Panc1 (cell line): ENCODE data around the gene ABCC10. TPM values are rescaled to one million over a fixed set of nuclear protein-coding genes. Genes with fewer than 3 reads are reported as not detected.

Source experiments
- ATAC-seq: fragments of 200-7000 bp; cut with Tn5 transposase; 2 replicates; pipeline ENCODE4 v1.9.1; 2020; ENCODE audit warnings: mild to moderate bottlenecking, moderate library complexity
- BruUV-seq: library from RNA; stranded (reverse); fragments of 400-500 nt; replicated peaks from 2 replicates; lab custom pipeline; 2021; lab: Mats Ljungman, UMichigan
- CTCF ChIA-PET: fragments of 300-600 bp; sonication (Branson Sonifier 250); formaldehyde crosslinking; loops from one replicate; lab custom pipeline; 2022; ENCODE audit warnings: antibody characterized with exemption; lab: Charles Lee
- POLR2A ChIA-PET: fragments of 300-600 bp; sonication (Branson Sonifier 250); formaldehyde crosslinking; loops from one replicate; lab custom pipeline; 2022; ENCODE audit warnings: antibody characterized with exemption; lab: Charles Lee
- DNase-seq: peaks from one replicate; pipeline ENCODE4 v3.0.0-alpha.2; 2010; ENCODE audit warnings: low read depth, low spot score
- H3K27ac ChIP-seq: 2 replicates; pipeline ENCODE4 v1.5.1; 2011; ENCODE audit warnings: mild to moderate bottlenecking, low read length, inconsistent platforms
- H3K27me3 ChIP-seq: fragments of 200-500 bp; sonication (Bioruptor generic); 2 replicates; pipeline ENCODE4 v1.6.0; 2014; ENCODE audit warnings: low read length, inconsistent platforms; ENCODE audit not compliant: control insufficient read depth, insufficient read depth
- H3K36me3 ChIP-seq: fragments of 200-500 bp; sonication (Bioruptor generic); 2 replicates; pipeline ENCODE4 v1.5.1; 2014; ENCODE audit warnings: inconsistent platforms, mild to moderate bottlenecking, low read length, moderate library complexity; ENCODE audit not compliant: control insufficient read depth, insufficient read depth
- H3K4me1 ChIP-seq: 2 replicates; pipeline ENCODE4 v1.5.1; 2011; ENCODE audit warnings: inconsistent platforms, mild to moderate bottlenecking, low read length, moderate library complexity; ENCODE audit not compliant: control insufficient read depth, insufficient read depth
- H3K4me3 ChIP-seq, 2 experiments: 2 replicates each; pipeline ENCODE4 v1.5.1; 2011 to 2012; ENCODE audit warnings: low read depth in 2 of 2, low read length in 2 of 2, mild to moderate bottlenecking in 2 of 2, inconsistent platforms in 1 of 2, moderate library complexity in 1 of 2
- H3K9me3 ChIP-seq: fragments of 200-500 bp; sonication (Bioruptor generic); 2 replicates; pipeline ENCODE4 v1.5.1; 2014; ENCODE audit warnings: low read depth, mild to moderate bottlenecking, inconsistent platforms, low read length, moderate library complexity; ENCODE audit not compliant: control insufficient read depth, insufficient read depth
- POLR2AphosphoS5 ChIP-seq: IDR thresholded peaks from 2 replicates; pipeline ENCODE4 v1.6.1; 2012; ENCODE audit warnings: mild to moderate bottlenecking, low read depth, low read length, moderate library complexity
- SIN3A ChIP-seq: IDR thresholded peaks from 2 replicates; pipeline ENCODE4 v1.6.1; 2012; ENCODE audit warnings: low read depth, mild to moderate bottlenecking, low read length, moderate library complexity, borderline replicate concordance; ENCODE audit not compliant: insufficient read depth
- TCF7L2 ChIP-seq: IDR thresholded peaks from 2 replicates; pipeline ENCODE4 v1.6.1; 2011; ENCODE audit warnings: mild to moderate bottlenecking, low read depth, low read length, inconsistent platforms
- in situ Hi-C: cut with HindIII; loops from 2 replicates; pipeline ENCODE4 v1.10.0; 2016; ENCODE audit warnings: low sequenced_read_pairs, low pct_unique_long_range_greater_than_20kb
- intact Hi-C: fragments of 100-400 bp; cut with micrococcal nuclease; formaldehyde crosslinking; loops from one replicate; pipeline ENCODE4 v1.10.0; 2022; ENCODE audit not compliant: unreplicated experiment
- total RNA-seq: library from RNA; stranded (reverse); gene quantifications from one replicate; pipeline ENCODE4 v1.2.1, GENCODE V29; 2021; ENCODE audit not compliant: unreplicated experiment
- TF ChIP-seq, protein P1 (sequence below), 2 experiments: IDR thresholded peaks; 2 replicates each; pipeline ENCODE4 v1.6.1; 2011 to 2012; ENCODE audit warnings: low read depth in 2 of 2, control low read depth in 1 of 2, low read length in 1 of 2, mild to moderate bottlenecking in 1 of 2, moderate library complexity in 1 of 2; ENCODE audit not compliant: insufficient read depth in 1 of 2
- TF ChIP-seq, protein P2 (sequence below): fragments of 450-650 bp; IDR thresholded peaks from 2 replicates; pipeline ENCODE4 v1.5.1; 2017; ENCODE audit warnings: mild to moderate bottlenecking

Gene ABCC10
- total RNA-seq, 1 experiment from 2014 or later: 52.7 TPM

DNA sequence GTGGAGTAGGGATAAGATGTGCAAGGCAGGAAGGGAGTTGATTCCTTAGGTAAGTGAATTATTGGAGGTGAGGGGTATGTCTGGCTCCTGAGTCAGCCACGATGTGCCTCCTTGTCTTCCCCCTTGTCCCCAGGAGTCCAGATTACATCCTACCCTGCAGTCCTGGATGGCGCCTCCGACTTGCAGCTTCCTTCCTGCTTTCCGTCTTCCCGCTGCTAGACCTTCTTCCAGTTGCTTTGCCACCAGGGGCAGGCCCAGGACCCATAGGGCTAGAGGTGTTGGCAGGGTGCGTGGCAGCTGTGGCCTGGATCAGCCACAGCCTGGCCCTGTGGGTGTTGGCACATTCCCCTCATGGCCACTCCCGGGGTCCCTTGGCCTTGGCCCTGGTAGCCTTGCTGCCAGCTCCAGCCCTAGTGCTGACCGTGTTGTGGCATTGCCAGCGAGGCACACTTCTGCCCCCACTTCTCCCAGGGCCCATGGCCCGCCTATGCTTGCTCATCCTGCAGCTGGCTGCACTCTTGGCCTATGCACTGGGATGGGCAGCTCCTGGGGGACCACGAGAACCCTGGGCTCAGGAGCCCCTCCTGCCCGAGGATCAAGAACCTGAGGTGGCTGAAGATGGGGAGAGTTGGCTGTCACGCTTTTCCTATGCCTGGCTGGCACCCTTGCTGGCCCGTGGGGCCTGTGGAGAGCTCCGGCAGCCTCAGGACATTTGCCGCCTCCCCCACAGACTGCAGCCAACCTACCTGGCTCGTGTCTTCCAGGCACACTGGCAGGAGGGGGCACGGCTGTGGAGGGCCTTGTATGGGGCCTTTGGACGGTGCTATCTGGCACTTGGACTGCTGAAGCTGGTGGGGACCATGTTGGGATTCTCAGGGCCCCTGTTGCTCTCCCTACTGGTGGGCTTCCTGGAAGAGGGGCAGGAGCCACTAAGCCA is 4.9 kb downstream of the ABCC10 start:
- TF ChIP-seq POLR2AphosphoS5 (no peak), TCF7L2 (no peak), SIN3A (no peak)
- TF ChIP-seq, protein P1, sequence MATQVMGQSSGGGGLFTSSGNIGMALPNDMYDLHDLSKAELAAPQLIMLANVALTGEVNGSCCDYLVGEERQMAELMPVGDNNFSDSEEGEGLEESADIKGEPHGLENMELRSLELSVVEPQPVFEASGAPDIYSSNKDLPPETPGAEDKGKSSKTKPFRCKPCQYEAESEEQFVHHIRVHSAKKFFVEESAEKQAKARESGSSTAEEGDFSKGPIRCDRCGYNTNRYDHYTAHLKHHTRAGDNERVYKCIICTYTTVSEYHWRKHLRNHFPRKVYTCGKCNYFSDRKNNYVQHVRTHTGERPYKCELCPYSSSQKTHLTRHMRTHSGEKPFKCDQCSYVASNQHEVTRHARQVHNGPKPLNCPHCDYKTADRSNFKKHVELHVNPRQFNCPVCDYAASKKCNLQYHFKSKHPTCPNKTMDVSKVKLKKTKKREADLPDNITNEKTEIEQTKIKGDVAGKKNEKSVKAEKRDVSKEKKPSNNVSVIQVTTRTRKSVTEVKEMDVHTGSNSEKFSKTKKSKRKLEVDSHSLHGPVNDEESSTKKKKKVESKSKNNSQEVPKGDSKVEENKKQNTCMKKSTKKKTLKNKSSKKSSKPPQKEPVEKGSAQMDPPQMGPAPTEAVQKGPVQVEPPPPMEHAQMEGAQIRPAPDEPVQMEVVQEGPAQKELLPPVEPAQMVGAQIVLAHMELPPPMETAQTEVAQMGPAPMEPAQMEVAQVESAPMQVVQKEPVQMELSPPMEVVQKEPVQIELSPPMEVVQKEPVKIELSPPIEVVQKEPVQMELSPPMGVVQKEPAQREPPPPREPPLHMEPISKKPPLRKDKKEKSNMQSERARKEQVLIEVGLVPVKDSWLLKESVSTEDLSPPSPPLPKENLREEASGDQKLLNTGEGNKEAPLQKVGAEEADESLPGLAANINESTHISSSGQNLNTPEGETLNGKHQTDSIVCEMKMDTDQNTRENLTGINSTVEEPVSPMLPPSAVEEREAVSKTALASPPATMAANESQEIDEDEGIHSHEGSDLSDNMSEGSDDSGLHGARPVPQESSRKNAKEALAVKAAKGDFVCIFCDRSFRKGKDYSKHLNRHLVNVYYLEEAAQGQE (IDR thresholded peaks at IDR 0.05; ENCODE audit: insufficient read depth in 1 of 2, low read depth in 2 of 2, low read length in 1 of 2): no peak
- TF ChIP-seq, protein P2, sequence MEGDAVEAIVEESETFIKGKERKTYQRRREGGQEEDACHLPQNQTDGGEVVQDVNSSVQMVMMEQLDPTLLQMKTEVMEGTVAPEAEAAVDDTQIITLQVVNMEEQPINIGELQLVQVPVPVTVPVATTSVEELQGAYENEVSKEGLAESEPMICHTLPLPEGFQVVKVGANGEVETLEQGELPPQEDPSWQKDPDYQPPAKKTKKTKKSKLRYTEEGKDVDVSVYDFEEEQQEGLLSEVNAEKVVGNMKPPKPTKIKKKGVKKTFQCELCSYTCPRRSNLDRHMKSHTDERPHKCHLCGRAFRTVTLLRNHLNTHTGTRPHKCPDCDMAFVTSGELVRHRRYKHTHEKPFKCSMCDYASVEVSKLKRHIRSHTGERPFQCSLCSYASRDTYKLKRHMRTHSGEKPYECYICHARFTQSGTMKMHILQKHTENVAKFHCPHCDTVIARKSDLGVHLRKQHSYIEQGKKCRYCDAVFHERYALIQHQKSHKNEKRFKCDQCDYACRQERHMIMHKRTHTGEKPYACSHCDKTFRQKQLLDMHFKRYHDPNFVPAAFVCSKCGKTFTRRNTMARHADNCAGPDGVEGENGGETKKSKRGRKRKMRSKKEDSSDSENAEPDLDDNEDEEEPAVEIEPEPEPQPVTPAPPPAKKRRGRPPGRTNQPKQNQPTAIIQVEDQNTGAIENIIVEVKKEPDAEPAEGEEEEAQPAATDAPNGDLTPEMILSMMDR: no peak
- intact Hi-C loops: no loop called here
- CTCF ChIA-PET: no interaction called here
- DNase-seq: no peak
- no peaks in the 10 kb centered on the region for H3K9me3 ChIP-seq
- no peak overlapping the region for H3K4me3 ChIP-seq
- no peaks in the 10 kb centered on the region for H3K27me3 ChIP-seq
- peaks cover 2% of the 10 kb centered on the region; the same call in 1 of the 2 replicates for H3K36me3 ChIP-seq
- POLR2A ChIA-PET: no interaction called here
- peaks cover 7% of the 10 kb centered on the region for H3K4me1 ChIP-seq
- ATAC-seq: no peak
- BruUV-seq: no TSS peak
- H3K27ac ChIP-seq: no peak overlapping the region
- in situ Hi-C loops: no loop called here

DNA sequence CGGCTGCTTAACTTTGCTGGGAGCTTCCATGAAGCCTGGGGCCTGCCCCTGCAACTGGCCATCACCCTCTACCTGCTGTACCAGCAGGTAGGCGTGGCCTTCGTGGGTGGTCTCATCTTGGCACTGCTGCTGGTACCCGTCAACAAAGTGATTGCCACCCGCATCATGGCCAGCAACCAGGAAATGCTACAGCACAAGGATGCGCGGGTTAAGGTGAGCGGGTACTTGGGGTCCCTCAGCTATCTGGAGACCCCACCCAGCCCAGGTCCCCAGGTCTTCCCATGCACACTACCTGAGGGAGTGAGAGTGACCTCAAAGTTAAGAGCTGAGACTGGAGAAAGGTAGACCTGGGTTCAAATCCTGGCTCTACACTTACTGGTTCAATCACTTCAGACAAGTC is 5.8 kb downstream of the ABCC10 start:
- no peak for ATAC-seq
- no peak for TF ChIP-seq TCF7L2
- CTCF ChIA-PET: interaction anchor here (0.6 kb wide), 1 partner anchor 44 kb away, joined by 8 read pairs; the partner anchor contains the start of gene TJAP1
- Histone ChIP-seq H3K36me3 (peaks cover under 1% of the 10 kb centered on the region; the same call in 1 of the 2 replicates), H3K27me3 (no peaks in the 10 kb centered on the region), H3K9me3 (no peaks in the 10 kb centered on the region), H3K4me1 (peaks cover 7% of the 10 kb centered on the region), H3K4me3 (no peak overlapping the region), H3K27ac (no peak overlapping the region)
- in situ Hi-C loops (no loop called here), intact Hi-C loops (no loop called here)
- no peak for DNase-seq
- BruUV-seq: no TSS peak
- POLR2A ChIA-PET: interaction anchor here (0.6 kb wide), 1 partner anchor 71 kb away, joined by 6 read pairs; no protein-coding TSS in a partner anchor
